Esophagus mucosa (tissue), 1 donor: ENCODE measurements around the gene SEMA4A. TPM values are rescaled to one million over a fixed set of nuclear protein-coding genes. Genes with fewer than 3 reads are reported as not detected.
"Not testable (repeated sequence)": the region's sequence is repeated elsewhere in the genome, so short reads cannot be mapped to it uniquely, and the experiment has no call there.

Experiments
- ATAC-seq: fragments of 200-7000 bp; cut with Tn5 transposase; one replicate; pipeline ENCODE4 v1.9.1; 2020
- total RNA-seq: library from RNA; stranded (reverse); gene quantifications from one replicate; pipeline ENCODE4 v1.2.4, GENCODE V29; 2023
- donor health status: DM: yes; HTN: yes; CAD: no.

Gene SEMA4A
- 34.6 TPM for total RNA-seq

DNA sequence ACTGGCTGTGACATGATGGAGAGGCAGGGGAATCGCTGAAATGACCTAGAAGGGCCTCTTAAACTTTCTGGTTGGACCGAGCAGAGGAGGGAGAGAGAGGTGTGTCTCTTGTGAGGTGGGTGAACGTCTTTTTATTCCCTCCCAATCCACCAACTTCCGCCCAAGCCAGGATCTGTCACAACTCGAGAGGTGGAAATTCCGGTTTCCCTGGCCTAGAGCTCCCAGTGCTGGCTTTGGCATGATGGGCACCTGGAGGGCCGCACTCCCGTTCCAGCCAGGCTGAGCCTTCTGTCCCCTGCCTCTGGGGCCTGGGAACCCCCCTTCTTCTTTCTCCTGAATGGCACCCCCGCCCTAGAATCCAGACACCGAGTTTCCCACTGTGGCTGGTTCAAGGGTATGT, at the start of gene SEMA4A:
SEMA4A (plus strand) TSS at position 224 of the 400 bp plus-strand sequence. CDS start 994 bp downstream, outside the sequence.
- peak; percentile 79 for ATAC-seq

DNA sequence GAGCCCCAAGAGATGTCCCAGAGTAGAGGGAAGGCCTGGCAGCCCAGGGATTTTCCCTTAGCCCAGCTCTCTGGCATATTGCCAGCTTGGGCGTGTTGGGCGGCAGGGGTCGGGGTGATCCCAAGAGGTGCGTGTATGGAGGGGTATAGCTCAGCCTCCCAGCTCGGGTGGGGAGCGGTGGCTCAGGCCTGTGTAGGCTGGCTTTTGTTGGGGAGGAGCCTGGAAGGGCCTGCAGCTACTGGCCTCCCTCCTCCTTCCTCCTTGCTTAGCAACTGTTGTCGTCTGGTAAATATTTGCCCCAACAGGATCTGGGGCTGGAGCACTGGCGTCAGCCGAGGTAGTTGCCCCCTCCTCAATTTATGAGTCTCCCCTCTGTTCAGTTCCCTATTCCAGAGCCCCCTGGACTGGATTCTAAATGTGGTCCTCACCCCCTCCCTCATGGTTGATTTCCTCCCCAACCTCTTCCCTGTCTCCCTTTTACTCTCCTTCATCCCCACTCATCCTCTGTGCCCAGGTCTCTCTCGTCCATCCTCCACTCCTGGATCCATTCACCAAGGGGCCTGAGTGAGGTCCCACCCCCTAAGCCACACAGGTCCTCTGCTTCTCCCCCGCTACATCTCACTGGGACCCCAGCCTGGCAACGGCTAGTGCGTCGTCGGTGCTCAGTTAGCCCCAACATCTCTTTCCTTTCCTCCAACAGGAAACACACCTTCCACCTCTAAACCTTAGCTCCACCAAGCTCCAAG, 49.1 kb upstream of the SEMA4A start:
- ATAC-seq = peak; percentile 71

DNA sequence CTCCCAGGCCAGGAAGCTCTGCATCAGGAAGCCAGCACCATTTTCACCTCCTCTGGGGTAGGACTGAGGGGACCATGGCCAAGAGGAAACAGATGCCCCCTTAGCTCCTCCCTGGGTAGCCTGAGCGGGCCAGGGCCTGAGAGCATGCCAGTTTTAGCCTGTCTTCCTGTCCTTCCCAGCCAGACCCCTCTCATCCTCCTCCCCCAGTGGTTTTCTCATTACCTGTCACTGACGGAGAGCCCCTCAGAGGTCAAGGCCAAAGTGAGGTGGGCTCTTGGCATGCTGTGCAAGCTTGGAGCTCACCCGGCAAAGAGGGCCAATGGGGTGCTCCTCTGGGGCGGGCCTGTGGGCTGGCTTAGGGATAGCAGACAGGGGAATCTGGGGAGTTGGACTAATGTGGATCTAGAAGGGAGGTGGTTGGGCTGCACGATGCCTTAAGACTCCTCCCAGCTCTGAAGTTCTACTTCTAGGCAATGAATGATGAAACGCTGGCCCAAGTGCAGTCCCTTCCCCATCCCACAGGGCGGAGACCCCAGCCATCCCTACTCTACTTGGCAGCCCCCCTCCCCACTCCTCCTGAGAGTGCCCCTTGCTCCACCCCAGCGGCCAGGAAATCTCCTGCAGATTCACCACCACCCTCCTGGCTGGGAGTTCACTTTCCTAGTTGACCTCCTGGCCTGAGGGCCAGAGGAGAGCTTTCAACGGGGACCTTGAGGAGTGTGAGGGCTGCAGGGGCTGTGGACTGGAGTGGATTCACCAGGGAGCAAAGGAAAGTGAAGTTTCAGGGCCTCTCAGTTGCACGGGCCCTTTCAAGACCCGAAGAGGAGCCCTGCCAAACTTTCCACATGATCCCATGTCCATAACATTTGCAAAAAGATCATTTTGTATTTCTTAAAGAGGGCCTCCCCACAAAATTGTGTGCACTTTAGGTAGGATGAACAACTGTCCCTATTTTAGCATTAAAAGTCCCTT, 48.2 kb upstream of the SEMA4A start:
- ATAC-seq = peak; percentile 13

DNA sequence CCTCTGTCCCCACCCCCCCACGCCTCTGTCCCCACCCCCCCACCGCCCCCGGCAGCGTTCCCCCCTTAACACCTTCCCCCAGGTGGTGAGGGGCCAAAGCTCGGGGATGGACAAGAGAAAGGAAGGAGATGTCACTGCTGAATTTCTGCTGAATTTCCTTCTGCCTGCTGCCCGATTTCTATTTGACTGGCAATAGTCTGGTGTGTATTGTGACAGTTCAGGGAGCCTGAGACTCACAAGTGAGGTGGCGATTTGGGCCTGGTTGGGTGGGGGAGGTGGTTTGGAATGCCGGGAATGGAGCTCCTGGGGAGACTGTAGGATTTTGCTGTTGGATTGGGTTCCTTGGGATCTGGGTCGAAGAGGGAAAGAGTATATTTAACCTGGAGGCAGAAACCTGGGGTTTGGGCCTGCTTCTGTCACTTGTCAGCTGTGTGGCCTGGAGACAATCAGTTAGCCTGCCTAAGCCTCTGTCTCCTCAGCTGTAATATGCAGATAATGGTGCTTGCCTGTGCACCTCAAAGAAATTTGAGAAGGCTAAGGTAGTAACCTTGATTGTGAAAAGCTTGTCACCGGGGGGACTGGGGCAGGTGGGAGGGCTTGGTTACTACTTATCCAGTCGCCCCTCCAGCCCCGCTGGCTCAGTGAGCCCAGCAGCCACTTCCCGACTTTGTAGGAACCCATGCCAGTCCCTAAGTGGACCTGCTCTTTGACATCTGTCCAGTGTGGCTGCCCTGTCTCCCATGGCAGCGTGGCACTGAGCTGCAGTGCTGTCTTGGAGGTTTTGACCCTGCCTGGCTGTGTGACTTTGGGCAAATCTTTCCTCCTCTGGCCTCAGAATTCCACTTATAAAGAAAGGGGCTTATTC, 46.5 kb upstream of the SEMA4A start:
- no peak for ATAC-seq

DNA sequence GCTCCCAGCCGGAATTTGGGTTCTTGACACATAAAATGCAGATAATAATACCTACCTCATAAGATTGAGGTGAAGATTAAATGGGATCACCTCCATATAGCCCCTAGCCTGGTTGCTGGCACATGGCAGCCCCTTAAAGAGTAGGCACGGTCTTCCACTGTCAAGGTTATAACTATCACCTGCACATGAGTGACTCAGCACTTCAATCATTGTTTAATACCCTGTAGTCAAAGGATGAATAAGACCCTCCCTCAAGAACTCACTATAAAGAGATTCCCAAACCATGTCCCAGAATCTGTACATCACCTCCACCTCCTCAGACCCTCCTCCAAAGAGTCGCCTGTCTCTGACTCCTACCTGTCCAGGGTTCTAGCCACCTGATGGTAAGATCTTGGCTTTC, 45.3 kb upstream of the SEMA4A start:
- no peak for ATAC-seq

DNA sequence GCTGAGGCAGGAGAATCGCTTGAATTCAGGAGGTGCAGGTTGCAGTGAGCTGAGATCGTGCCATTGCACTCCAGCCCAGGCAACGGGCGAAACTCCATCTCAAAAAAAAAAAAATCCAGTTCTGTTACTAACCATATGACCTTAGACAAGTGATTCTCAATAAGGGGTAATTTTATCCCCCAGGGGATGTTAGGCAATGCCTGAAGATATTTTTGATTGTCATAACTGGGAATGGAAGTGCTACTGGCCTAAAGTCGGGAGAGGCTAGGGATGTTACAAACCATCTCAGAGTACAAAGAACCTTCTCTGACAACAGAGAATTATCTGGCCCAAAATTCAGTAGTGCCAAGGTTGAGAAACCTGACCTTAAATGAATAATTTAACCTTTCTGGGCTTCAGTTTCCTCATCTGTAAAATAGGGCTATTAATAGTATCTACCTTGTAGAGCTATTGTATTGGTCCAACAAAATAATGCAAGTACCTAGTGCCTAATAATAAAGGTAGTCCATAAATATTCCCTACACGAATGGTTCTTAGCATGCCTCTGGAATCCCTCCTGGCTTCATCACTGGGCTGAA, 44.6 kb upstream of the SEMA4A start:
- no peak for ATAC-seq

DNA sequence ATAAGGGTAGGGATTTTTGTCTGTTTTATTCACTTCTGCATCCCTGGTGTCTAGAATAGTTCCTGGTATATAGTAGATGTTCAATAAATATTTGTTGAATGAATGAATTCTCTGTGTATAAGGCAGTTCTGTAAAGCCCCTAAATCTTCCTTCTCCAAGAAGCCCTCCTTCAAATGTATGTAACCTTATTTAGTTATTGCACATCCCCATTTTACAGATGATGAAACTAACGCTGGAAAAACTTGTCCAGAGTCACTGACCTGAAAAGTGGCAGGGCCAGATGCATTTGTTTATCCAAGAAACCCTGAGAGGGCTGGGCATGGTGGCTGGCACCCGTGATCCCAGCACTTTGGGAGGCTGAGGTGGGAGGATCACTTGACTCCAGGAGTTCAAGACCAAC, 43.1 kb upstream of the SEMA4A start:
- no peak for ATAC-seq

DNA sequence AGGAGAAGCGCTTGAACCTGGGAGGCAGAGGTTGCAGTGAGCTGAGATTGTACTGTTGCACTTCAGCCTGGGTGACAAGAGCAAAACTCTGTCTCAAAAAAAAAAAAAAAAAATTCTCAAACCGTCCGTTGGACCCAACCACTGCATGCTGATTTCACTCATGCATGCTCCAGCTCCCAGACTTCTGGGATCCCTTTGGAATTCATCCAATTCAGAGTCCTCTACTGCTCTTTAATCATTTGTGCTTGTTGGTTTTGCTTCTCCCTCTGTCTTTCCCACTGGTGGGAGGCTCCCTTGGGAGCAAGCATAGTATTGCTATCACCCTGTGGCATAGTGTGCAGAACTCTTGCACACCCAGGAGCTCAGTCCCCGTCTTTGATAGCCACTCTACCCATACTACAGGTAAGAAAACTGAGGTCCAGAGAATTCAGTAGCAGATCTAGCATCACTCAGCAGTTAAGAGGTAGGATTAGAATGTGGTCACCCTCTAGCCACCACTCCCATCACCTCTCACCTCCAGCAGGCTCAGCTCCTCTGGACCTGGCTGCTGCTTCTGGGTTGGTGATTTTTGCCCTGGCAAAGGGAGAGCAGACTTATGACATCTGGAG, 41.9 kb upstream of the SEMA4A start:
- ATAC-seq = no peak

DNA sequence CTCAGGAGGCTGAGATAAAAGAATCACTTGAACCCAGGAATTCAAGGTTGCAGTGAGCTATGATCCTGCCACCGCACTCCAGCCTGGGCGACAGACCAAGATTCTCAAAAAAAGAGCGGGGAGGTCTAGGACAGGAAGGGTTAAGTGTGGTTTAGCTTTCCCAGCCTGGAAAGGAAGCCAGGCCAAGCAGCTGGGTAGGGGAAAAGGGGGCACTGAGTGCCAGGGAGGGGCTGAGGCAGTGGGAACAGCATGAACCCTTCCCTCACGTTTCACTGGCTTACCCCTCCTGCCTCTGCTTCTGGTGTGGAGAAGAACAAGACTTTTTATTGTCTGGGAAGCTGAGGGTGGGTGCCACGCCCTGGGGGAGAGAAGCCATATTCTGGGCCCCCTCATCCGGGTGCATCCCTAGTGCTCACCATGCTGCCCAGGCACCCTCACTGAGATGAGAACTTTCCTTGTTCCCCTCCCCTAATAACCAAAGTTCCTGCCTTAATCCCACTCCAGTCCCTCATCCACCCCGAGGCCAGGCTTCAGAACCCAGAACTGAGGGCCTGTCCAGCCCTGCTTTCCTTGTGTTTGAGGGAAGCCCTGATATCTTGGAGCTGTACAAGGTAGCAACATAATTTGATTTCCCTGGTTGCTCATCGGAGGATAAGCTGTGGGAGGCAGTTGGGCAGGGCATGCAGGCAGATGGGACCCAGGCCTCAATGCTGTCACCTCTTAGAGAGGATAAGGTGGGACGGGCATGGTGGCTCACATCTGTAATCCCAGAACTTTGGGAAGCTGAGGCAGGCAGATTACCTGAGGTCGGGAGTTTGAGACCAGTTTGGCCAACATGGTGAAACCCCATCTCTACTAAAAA, 40.9 kb upstream of the SEMA4A start:
- ATAC-seq = no peak

DNA sequence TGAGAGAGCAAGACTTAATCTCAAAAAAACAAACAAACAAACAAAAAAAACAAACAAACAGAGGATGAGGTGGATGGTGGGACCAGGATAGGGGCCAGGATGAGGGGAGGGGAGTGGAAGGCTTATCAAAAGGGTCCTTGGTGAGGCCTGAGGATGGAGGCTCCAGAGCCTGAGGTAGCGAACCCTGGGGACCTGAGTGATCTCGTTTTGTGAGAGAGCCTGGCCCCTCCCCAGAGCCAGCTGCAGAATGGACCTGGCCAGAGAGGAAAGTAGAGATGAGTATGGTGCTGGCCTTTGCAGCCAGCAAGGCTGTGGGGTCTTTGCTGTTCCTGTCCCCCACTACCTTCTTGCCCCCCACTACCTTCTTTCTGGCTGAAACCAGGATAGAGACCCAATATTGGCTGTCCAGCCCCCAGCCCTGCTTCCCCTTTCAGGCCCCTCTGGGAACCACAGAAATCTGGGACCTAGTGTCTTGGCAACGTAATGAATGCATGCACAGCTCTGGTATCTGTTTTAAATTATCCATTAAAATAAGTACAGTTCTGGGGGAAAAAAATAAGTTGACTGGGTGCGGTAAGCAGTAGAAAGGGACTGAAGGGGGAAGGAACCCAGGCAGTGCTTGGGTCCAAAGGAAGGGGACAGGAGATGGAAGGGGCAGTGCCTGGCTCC, 40.0 kb upstream of the SEMA4A start:
- ATAC-seq = no peak

DNA sequence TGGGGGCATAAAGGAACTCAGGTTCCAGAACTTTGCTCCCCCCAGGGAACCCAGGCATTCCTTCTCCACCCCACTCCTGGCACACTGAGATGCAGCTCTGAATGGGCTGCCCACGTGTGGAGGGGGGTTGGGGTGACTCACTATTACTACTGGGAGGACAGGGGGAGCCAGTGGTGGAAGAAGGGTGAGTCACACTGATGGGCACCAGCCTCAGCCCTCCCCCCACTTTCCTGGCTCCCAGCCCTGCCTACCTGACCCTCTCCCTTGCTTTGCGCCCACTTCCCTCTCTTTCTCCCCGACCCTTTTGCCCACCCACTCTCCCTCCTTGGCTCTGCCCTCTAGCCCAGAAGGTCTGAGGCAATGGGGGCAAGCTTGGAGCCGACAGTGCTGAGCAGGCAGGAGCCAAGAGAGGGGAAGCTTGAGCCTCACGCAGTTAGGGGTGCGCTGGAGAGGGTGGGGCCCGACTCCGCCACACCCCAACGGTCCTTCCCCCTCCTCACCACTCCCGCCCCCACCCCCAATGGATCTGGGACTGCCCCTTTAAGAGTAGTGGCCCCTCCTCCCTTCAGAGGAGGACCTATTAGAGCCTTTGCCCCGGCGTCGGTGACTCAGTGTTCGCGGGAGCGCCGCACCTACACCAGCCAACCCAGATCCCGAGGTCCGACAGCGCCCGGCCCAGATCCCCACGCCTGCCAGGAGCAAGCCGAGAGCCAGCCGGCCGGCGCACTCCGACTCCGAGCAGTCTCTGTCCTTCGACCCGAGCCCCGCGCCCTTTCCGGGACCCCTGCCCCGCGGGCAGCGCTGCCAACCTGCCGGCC, 39.1 kb upstream of the SEMA4A start, which contains the start of gene LMNA:
LMNA (plus strand) TSS at position 611 of the 818 bp plus-strand sequence. CDS start 208 bp downstream, outside the sequence.
- ATAC-seq = peak; percentile 83

DNA sequence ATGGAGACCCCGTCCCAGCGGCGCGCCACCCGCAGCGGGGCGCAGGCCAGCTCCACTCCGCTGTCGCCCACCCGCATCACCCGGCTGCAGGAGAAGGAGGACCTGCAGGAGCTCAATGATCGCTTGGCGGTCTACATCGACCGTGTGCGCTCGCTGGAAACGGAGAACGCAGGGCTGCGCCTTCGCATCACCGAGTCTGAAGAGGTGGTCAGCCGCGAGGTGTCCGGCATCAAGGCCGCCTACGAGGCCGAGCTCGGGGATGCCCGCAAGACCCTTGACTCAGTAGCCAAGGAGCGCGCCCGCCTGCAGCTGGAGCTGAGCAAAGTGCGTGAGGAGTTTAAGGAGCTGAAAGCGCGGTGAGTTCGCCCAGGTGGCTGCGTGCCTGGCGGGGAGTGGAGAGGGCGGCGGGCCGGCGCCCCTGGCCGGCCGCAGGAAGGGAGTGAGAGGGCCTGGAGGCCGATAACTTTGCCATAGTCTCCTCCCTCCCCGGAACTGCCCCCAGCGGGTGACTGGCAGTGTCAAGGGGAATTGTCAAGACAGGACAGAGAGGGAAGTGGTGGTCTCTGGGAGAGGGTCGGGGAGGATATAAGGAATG, 38.4 kb upstream of the SEMA4A start:
- ATAC-seq = peak; percentile 11

DNA sequence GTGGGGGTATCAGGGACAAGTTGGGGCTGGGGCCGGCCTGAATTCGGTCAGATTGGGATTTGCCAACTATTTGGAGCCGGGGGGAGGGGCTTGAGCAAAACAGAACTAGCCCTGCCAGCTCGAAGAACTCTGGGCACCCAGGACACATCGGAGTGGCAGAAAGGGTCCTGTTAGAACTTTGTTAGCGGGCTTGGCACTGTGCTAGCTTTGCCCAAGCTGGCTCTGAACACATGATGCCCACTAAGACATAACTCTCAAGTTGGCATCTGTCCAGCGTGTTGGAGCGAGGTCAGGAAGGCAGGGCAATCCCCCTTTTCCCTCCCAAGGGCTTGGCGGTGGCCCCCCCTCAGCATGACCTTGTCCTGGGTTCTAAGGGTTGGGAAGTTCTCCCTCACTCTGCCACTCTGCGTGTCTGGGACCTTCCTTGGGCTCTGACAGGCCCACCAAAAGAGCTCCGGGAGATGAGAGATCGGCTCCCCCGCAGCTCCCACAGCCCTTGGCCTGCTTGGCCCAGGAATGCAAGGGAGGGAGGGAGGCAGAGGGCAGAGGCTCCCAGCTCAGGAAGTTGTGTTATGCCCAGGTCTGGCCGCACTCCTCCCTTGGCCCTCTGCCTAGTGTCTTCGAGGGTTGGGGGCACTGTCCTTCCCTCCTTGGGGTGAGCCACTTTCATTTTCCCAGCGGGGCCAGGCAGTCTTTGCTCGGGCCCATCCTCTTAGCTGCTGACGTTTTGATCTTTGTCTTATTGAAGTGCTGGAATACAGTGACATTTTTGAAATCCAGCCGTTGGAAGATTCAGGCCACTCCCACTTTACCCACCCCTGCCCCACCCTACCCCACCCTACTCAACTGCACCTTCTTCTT, 37.6 kb upstream of the SEMA4A start:
- ATAC-seq = peak; percentile 36

DNA sequence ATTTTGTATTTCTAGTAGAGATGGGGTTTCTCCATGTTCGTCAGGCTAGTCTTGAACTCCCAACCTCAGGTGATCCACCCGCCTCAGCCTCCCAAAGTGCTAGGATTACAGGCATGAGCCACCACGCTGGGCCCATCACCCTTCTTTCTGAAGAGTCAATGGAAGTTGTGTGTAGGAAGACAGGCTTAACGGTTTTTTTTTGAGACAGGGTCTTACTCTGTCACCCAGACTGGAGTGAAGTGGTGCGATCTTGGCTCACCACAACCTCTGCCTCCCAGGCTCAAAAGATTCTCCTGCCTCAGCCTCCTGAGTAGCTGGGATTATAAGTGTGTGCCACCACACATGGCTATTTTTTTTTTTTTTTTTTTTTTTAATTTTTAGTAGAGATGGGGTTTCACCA, 36.7 kb upstream of the SEMA4A start:
- not testable (repeated sequence) for ATAC-seq

DNA sequence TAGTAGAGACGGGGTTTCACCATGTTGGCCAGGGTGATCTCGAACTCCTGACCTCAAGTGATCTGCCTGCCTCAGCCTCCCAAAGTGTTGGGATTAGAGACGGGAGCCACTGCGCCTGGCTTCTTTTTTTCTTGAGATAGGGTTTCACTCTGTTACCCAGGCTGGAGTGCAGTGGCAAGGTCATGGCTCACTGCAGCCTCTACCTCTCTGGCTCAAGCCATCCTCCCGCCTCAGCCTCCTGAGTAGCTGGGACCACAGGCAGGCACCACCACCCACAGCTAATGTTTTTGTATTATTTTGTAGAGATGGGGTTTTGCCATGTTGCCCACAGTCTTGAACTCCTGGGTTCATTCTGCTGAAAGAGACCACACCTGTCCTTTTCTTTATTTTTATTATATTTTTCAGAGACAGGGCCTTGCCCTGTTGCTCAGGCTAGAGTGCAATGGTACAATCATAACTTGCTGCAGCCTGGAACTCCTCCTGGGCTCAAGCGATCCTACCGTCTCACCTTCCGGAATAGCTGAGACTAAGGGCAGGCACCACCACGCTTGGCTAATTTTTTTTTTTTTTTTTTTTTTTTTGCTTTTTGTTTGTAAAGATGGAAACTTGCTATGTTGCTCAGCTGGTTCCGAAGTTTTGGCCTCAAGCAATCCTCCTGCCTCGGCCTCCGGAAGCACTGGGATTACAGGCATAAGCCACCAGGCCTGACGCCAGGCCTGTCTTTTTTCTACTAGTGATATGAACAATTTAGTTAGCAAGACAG, 35.8 kb upstream of the SEMA4A start:
- no peak for ATAC-seq

DNA sequence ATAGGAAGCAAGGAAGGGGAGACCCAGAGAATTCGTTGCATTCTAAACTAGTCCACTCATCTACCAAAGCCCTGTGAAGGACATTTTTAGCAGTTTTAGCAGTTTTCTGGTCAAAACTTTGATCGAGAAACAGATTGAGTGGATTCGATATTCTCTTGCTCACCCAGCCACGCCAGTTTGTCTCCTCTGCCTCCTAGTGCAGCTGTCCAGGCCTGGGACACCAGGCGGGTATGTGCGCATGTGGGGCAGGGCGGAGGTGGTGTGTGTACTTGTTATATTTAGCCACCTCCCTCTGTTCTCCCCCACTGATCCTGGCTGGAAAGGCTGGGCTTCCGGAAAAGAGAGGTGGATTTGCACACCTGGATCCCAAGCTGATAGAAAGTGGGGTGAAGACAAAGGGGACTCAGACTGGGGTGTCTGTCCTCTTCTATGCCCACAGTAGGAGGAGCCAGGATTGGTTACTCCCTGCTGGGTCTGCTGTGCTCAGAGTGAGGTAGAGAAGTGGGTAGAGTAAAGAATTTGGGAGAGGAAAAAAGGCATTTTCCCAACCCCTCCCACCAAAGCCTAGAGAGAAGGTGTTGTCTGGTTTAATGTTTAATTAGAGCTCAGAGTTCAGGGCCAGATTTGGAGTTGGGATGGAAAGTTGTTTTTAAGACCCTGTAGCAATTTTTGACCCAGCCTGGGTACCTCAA, 35.1 kb upstream of the SEMA4A start:
- ATAC-seq = peak; percentile 11
